Measurements from ENCODE around the gene TAOK3.
"Not testable (repeated sequence)": the region's sequence is repeated elsewhere in the genome, so short reads cannot be mapped to it uniquely, and the experiment has no call there.

Gene TAOK3

GRCh38 chr12:118371321-118372282 is 1.1 kb downstream of the TAOK3 start:
- DNase-seq, result peak; percentile 34

- no peak for DNase-seq
Observed at GRCh38 chr12:118370601-118371000, 2.1 kb downstream of the TAOK3 start.

GRCh38 chr12:118368821-118369220 is 3.9 kb downstream of the TAOK3 start:
- DNase-seq, result no peak

GRCh38 chr12:118361889-118362288 is 10.8 kb downstream of the TAOK3 start:
- no peak for DNase-seq

GRCh38 chr12:118361092-118361404 is 11.7 kb downstream of the TAOK3 start:
- DNase-seq, result no peak

GRCh38 chr12:118359541-118359915 is 13.2 kb downstream of the TAOK3 start:
- DNase-seq, result no peak

- no peak for DNase-seq
Observed at GRCh38 chr12:118358612-118359540, 13.8 kb downstream of the TAOK3 start.

GRCh38 chr12:118358008-118358359 is 14.7 kb downstream of the TAOK3 start:
- DNase-seq, result no peak

GRCh38 chr12:118357257-118358007 is 15.3 kb downstream of the TAOK3 start:
- DNase-seq, result peak; percentile 20

GRCh38 chr12:118356809-118357256 is 15.9 kb downstream of the TAOK3 start:
- DNase-seq, result no peak

GRCh38 chr12:118355843-118356242 is 16.9 kb downstream of the TAOK3 start:
- no peak for DNase-seq

GRCh38 chr12:118354903-118355302 is 17.8 kb downstream of the TAOK3 start:
- no peak for DNase-seq

- not testable (repeated sequence) for DNase-seq
Observed at GRCh38 chr12:118354503-118354902, 18.2 kb downstream of the TAOK3 start.

- DNase-seq, result no peak
Observed at GRCh38 chr12:118353721-118354120, 19.0 kb downstream of the TAOK3 start.

- DNase-seq, result peak; percentile 19
Observed at GRCh38 chr12:118350908-118351559, 21.7 kb downstream of the TAOK3 start.

GRCh38 chr12:118347916-118348315 is 24.8 kb downstream of the TAOK3 start:
- DNase-seq, result no peak

- DNase-seq, result no peak
Observed at GRCh38 chr12:118346895-118347294, 25.8 kb downstream of the TAOK3 start.

- no peak for DNase-seq
Observed at GRCh38 chr12:118345355-118345754, 27.4 kb downstream of the TAOK3 start.

- DNase-seq, result no peak
Observed at GRCh38 chr12:118344829-118345228, 27.9 kb downstream of the TAOK3 start.

- DNase-seq, result no peak
Observed at GRCh38 chr12:118342090-118342489, 30.6 kb downstream of the TAOK3 start.

- no peak for DNase-seq
Observed at GRCh38 chr12:118337194-118337838, 35.4 kb downstream of the TAOK3 start.

- peak; percentile 44 for DNase-seq
Observed at GRCh38 chr12:118336123-118336522, 36.6 kb downstream of the TAOK3 start.

Measured in DMS53 (cell line).